Muscle of arm (tissue), 12 donors: ENCODE results near the gene NSUN2. TPM values are rescaled to one million over a fixed set of nuclear protein-coding genes. Genes with fewer than 3 reads are reported as not detected.

ENCODE experiments used
- DNase-seq: peaks from one replicate; pipeline ENCODE4 v3.0.0-alpha.2; 2013
- polyA plus RNA-seq, 12 donors: library from polyadenylated mRNA; unstranded; fragments of 120-200 nt; gene quantifications; one replicate each; pipeline ENCODE4 v1.2.1, GENCODE V29; 2013; ENCODE audit not compliant: insufficient read length in 12 of 12

Gene NSUN2
- polyA plus RNA-seq, 12 donors: 27.8 to 71.5 (median 43.6) TPM; not detected in 1

DNA sequence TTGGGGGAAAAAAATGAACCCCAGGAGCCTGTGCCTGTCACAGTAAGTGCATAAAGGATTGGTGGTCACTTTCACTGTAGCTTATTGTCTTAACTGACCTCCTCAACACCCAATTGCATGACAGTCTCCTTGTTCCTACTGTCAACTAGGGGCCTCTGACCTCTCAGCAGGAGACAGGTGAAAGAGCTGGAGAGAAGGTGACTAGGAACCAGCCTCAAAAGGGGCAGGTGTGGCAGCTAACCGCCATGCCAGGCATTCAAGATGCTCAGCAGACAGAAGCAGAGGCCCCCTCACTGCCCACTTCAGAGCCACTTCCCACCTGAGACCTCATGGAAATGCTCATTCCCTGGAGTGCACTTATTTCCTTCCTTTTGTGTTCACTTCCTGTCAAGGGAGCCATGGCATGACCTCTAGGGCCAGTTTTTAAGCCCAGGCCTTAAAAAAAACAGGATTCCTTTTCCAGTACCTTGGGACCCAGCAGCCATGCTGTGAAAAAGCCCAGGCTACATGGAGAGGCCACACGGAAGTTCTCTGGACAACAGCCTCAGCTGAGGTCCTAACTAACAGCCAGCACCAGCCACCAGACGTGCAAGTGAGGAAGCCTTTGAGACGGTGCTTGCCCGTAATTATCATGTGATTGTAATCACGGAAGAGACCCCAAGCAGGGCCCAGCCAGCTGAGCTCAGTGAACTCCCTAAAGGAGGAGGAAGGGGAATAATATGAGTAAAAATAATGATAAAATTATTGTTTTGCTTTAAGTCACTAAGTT lies 74.9 kb downstream of the NSUN2 start:
- no peak for DNase-seq

GRCh38 chr5:6556802-6557102 lies 76.1 kb downstream of the NSUN2 start:
- DNase-seq: no peak

- DNase-seq: no peak
Measured at GRCh38 chr5:6556089-6556801, 76.6 kb downstream of the NSUN2 start.

- DNase-seq: no peak
Measured at GRCh38 chr5:6554812-6555211, 78.0 kb downstream of the NSUN2 start.

DNA sequence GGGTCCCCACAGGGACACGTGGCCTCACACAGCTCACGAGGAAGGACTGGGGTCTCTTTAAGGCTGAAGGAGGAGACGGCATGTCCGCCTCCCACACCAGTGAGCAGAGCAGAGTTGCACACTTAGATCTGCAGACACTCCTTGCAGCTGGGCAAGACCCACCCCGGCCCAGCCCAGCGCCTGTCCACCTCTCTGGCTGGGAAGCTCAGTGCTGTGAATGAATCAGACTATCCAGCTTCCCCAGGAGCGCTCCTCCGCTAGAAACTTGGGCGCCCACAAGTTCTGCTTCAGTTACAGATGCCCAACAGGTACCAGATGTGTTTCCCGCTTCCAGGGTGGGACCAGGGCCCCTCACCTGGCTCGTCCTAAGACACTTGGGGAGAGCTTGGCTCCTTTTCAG lies 78.9 kb downstream of the NSUN2 start:
- DNase-seq: no peak

GRCh38 chr5:6552612-6553011 lies 80.2 kb downstream of the NSUN2 start:
- DNase-seq: no peak

DNA sequence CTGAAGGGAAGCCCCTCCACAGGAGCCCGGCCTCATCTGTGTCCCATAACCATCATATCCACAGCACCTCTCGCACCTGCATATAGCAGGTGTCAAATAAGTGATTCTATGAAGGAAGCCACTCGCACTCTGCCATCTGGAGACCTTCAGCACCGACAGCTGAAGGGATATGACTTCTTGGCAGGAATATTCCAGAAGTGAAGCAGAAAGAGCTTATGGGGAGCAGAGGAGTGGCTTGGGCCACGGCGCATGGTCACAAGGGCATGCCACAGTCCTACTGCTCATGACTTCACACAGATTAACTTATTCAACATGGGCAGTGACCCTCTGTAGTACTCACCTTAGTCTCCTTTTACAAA lies 80.9 kb downstream of the NSUN2 start:
- no peak for DNase-seq

DNA sequence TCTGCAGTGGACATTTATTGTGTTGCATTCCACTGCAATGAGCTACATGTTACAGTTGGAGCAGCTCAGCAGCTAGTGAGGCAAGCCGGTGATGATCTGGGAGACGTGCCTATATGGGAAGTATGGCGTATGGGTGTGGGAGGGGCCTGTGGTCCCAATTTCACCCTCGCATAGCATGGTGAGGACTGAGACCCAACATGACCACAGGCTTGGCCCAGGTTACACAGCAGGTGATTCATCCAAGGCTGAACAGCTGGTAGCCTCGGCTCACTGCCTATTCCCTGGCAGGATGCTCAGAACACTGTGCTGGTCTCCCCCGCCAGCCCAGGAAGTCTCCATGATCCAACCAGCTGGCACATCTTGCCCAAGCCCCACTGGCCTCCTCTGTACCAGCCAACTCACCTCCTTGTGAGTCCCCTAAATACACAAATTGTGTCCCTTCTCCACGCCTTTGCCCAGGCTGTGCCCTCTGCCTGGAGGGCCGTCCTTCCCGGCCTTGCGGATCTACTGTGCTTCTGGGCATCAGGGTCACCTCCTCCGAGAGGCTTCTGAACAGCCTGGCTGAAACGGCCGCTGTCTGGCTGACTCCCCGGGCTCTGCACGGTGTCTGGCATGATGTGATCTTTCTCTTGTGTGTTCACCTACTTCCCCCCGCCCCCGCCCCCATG lies 81.4 kb downstream of the NSUN2 start:
- no peak for DNase-seq

- DNase-seq: no peak
Measured at GRCh38 chr5:6550628-6551027, 82.2 kb downstream of the NSUN2 start.

Other genes starting within 250 kb of the NSUN2 start
- 1 to 10 TPM in 10 of 12 donors, not detected in 2; 1.3 to 3.8 (median 3.1) TPM for gene UBE2QL1, start 184.2 kb downstream of the NSUN2 start, polyA plus RNA-seq
- 10 to 100 TPM in 9 of 12 donors, 1 to 10 TPM in 2, not detected in 1; 6.8 to 14.4 (median 12.7) TPM for gene SRD5A1, start 396 bp upstream of the NSUN2 start, polyA plus RNA-seq
- gene TENT4A, start 80.4 kb upstream of the NSUN2 start, polyA plus RNA-seq: 10 to 100 TPM in 11 of 12 donors, not detected in 1; 14.5 to 36.0 (median 17.2) TPM